OCI-LY3 (cell line): ENCODE results near the gene LAMA3.

Source experiments
- H2AFZ ChIP-seq: fragments of 200-600, 300-600 bp; shearing (Covaris generic); 2 replicates; pipeline ENCODE4 v1.6.0; 2014; ENCODE audit warnings: antibody characterized with exemption, low read depth, low read length
- H3K27ac ChIP-seq: fragments of 200-600, 300-600 bp; sonication (generic); 2 replicates; pipeline ENCODE4 v1.5.1; 2014; ENCODE audit warnings: mild to moderate bottlenecking, low read length, moderate library complexity, mixed read lengths
- H3K27me3 ChIP-seq: fragments of 200-600, 300-600 bp; sonication (generic); 2 replicates; pipeline ENCODE4 v1.6.1; 2014; ENCODE audit warnings: low read depth, low read length, mixed read lengths
- H3K36me3 ChIP-seq: fragments of 200-600, 300-600 bp; sonication (generic); replicated peaks from 2 replicates; pipeline ENCODE3; 2014; ENCODE audit warnings: low read depth, low read length, mixed read lengths
- H3K4me1 ChIP-seq: fragments of 300-600, 200-600 bp; sonication (generic); 2 replicates; pipeline ENCODE4 v1.6.1; 2014; ENCODE audit warnings: low read length, mixed read lengths
- H3K4me2 ChIP-seq: fragments of 200-600, 300-600 bp; sonication (generic); 2 replicates; pipeline ENCODE4 v1.6.1; 2014; ENCODE audit warnings: low read length, mixed read lengths
- H3K4me3 ChIP-seq: fragments of 300-600, 200-600 bp; sonication (generic); 2 replicates; pipeline ENCODE4 v1.5.1; 2014; ENCODE audit warnings: antibody characterized with exemption, mild to moderate bottlenecking, low read length, moderate library complexity
- H3K79me2 ChIP-seq: fragments of 300-600, 200-600 bp; shearing (Covaris generic); 2 replicates; pipeline ENCODE4 v1.6.1; 2014; ENCODE audit warnings: mild to moderate bottlenecking, low read length, mixed read lengths
- H3K9ac ChIP-seq: fragments of 300-600, 200-600 bp; shearing (Covaris generic); 2 replicates; pipeline ENCODE4 v1.6.0; 2014; ENCODE audit warnings: mild to moderate bottlenecking, low read length, moderate library complexity
- H3K9me3 ChIP-seq: fragments of 200-600, 300-600 bp; shearing (Covaris generic); 2 replicates; pipeline ENCODE4 v1.6.1; 2014; ENCODE audit warnings: low read length, mixed read lengths; ENCODE audit not compliant: insufficient read depth
- H4K20me1 ChIP-seq: fragments of 200-600, 300-600 bp; sonication (generic); 2 replicates; pipeline ENCODE4 v1.6.1; 2016; ENCODE audit warnings: low read length, mixed read lengths; ENCODE audit not compliant: insufficient read depth
- CTCF ChIP-seq: fragments of 200-600, 300-600 bp; sonication (generic); IDR thresholded peaks from 2 replicates; pipeline ENCODE4 v1.5.1; 2014; ENCODE audit warnings: antibody characterized with exemption, low read length, low read depth
- EZH2phosphoT487 ChIP-seq: fragments of 200-600 bp; shearing (Covaris generic); IDR thresholded peaks from 2 replicates; pipeline ENCODE4 v1.6.1; 2018; ENCODE audit warnings: antibody characterized with exemption, mixed run types, low read depth

LAMA3 gene

DNA sequence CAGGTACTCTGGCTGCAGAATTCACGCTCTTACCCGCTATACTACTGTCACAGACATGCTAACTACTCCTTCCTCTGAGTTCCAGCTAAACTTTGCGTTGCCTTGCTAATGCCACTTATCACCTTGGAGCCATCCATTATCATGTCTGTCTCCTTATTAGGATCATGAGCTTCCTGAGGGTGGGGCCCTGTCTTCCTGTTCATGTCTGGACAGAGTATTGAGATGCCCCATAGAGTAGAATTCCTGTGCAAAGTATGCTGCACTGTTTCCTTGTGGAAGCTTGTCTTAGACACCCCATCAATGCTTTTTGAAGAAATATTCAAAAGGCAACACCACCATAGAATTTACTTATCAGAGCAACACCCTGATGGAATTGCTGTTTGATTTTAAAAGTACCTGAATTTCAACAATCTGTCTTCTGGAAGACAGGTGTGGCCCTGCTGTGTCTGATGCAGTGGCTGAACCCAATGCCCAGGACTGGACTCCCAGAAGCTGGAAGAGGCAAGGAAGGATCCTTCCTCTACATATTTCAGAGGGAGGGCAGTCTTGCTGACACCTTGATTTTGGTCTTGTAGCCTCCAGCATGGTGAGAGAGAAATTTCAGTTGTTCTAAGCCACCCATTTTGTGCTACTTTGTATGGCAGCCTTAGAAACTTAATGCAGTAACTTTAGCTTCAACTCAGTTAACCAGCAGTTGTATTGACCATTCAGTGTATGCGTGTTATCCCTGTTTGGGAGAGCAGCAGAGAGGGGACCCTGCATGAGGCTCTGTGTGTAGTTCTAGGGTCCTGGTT lies 5.6 kb downstream of the LAMA3 start:
- no peak overlapping the region for H2AFZ ChIP-seq
- no peak overlapping the region for H3K9ac ChIP-seq
- H3K4me1 ChIP-seq = no peaks in the 10 kb centered on the region
- H4K20me1 ChIP-seq = no peaks in the 10 kb centered on the region
- no peak for TF ChIP-seq CTCF
- no peak for TF ChIP-seq EZH2phosphoT487
- no peaks in the 10 kb centered on the region for H3K79me2 ChIP-seq
- no peak overlapping the region for H3K4me2 ChIP-seq
- H3K27me3 ChIP-seq = peaks cover 7% of the 10 kb centered on the region
- H3K36me3 ChIP-seq = no peaks in the 10 kb centered on the region
- no peak overlapping the region for H3K4me3 ChIP-seq
- no peaks in the 10 kb centered on the region for H3K9me3 ChIP-seq
- H3K27ac ChIP-seq = no peak overlapping the region

- Histone ChIP-seq H3K9me3 (no peaks in the 10 kb centered on the region), H3K4me3 (no peak overlapping the region), H3K79me2 (no peaks in the 10 kb centered on the region), H3K9ac (no peak overlapping the region), H3K4me2 (no peak overlapping the region), H4K20me1 (no peaks in the 10 kb centered on the region), H2AFZ (no peak overlapping the region), H3K36me3 (no peaks in the 10 kb centered on the region), H3K27me3 (peaks cover 19% of the 10 kb centered on the region), H3K27ac (no peak overlapping the region), H3K4me1 (peaks cover 7% of the 10 kb centered on the region)
- TF ChIP-seq EZH2phosphoT487 (no peak), CTCF (no peak)
Observed at GRCh38 chr18:23701017-23701416, 11.8 kb downstream of the LAMA3 start.

DNA sequence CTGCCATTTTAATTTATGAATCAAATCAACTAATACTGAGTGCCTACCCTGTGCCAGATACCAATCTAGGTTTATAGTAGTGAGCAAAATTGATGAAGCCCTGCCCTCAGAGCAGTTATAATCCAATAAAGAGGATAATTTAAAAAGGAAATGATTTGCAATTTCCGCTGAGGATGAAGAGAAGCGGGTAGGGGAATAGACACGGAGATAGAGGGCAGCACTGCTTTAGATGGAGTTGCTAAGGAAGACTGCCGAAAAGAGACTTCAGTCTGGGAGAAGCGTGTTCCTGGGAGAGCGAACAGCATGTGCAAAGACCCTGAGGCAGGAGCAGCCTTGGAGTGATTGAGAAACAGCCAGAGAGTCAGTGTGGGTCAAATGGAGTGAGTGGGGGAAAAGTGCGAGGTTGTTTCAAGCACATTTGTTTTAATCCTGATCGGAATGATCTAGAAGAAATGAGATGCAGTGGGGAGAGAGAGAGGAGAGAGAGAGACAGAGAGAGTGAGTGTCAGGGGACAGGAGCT lies 12.4 kb downstream of the LAMA3 start:
- Histone ChIP-seq H3K9ac (no peak overlapping the region), H4K20me1 (no peaks in the 10 kb centered on the region), H3K27ac (no peak overlapping the region), H2AFZ (no peak overlapping the region), H3K9me3 (no peaks in the 10 kb centered on the region), H3K79me2 (no peaks in the 10 kb centered on the region), H3K36me3 (no peaks in the 10 kb centered on the region), H3K4me1 (peaks cover 7% of the 10 kb centered on the region), H3K27me3 (peaks cover 19% of the 10 kb centered on the region), H3K4me3 (no peak overlapping the region), H3K4me2 (no peak overlapping the region)
- TF ChIP-seq CTCF (no peak), EZH2phosphoT487 (no peak)

DNA sequence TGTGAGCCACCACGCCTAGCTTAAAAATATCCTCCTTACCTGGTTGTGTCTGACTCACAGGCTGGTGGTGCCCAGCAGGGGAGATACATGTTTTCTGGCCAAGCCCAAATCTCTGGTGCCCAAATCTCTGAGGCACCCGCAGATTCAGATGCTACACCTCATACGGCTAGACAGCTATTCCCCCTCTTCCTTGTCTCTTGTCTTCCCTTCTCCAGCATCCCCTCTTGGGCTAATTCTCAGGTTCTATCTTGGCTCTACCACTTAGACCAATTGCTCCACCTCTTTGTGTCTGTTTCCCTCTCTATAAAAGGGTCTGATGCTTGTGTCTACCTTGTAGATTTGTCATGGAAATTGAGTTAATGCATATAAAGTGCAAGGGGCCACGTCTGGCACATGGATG lies 13.4 kb downstream of the LAMA3 start:
- TF ChIP-seq CTCF = no peak
- no peak for TF ChIP-seq EZH2phosphoT487
- Histone ChIP-seq H3K36me3 (peaks cover 4% of the 10 kb centered on the region), H3K27ac (no peak overlapping the region), H3K4me1 (peaks cover 7% of the 10 kb centered on the region), H2AFZ (no peak overlapping the region), H3K79me2 (no peaks in the 10 kb centered on the region), H3K27me3 (peaks cover 16% of the 10 kb centered on the region), H3K9ac (no peak overlapping the region), H3K4me2 (no peak overlapping the region), H3K9me3 (peaks cover 5% of the 10 kb centered on the region), H4K20me1 (no peaks in the 10 kb centered on the region), H3K4me3 (no peak overlapping the region)
